HCT116 (cell line): ENCODE measurements around the gene GSC. TPM values are rescaled to one million over a fixed set of nuclear protein-coding genes. Genes with fewer than 3 reads are reported as not detected.

Source experiments
- ATAC-seq: fragments of 200-7000 bp; cut with Tn5 transposase; 2 replicates; pipeline ENCODE4 v1.9.1; 2020; ENCODE audit warnings: mild to moderate bottlenecking, moderate library complexity
- BruUV-seq: library from RNA; stranded (reverse); fragments of 400-500 nt; replicated peaks from 2 replicates; lab custom pipeline; 2021; lab: Mats Ljungman, UMichigan
- CTCF ChIA-PET: fragments of 300-600 bp; sonication (Branson Sonifier 250); formaldehyde crosslinking; loops from one replicate; lab custom pipeline; 2021; ENCODE audit warnings: antibody characterized with exemption; lab: Charles Lee
- POLR2A ChIA-PET: fragments of 300-600, 350-600 bp; sonication (Branson Sonifier 250); formaldehyde crosslinking; loops from one replicate; lab custom pipeline; 2021; ENCODE audit warnings: antibody characterized with exemption; lab: Charles Lee
- RAD21 ChIA-PET, 2 experiments: fragments of 300-600 bp; sonication (Branson Sonifier 250); formaldehyde crosslinking; loops; one replicate each; lab custom pipeline; 2023; ENCODE audit warnings: low total read pairs in 2 of 2; ENCODE audit not compliant: uncharacterized antibody in 2 of 2, unreplicated experiment in 2 of 2, low non-redundant PET in 1 of 2; lab: Charles Lee
- DNase-seq: peaks from one replicate; pipeline ENCODE4 v3.0.0-alpha.2; 2010; ENCODE audit warnings: low read depth, low spot score
- H2AFZ ChIP-seq: fragments of 200-600 bp; shearing (Covaris generic), sonication (generic); 2 replicates; pipeline ENCODE4 v1.6.1; 2017; ENCODE audit warnings: low read depth, mixed run types, mixed read lengths, antibody characterized with exemption, low read length; ENCODE audit not compliant: poor library complexity, severe bottlenecking
- H3K27ac ChIP-seq: 2 replicates; pipeline ENCODE4 v1.5.1; 2012; ENCODE audit warnings: low read depth, low read length
- H3K27me3 ChIP-seq: fragments of 200-600 bp; sonication (generic); 2 replicates; pipeline ENCODE4 v1.6.1; 2016; ENCODE audit warnings: mixed run types, low read length, mixed read lengths; ENCODE audit not compliant: insufficient read depth
- H3K36me3 ChIP-seq, 2 experiments: fragments of 200-500 bp in 1 of 2; fragments of 200-600 bp in 1 of 2; sonication (Bioruptor generic) in 1 of 2; sonication (generic) in 1 of 2; 2 replicates each; pipeline versions ENCODE4 v1.5.1 to v1.6.1; 2014 to 2016; ENCODE audit warnings: low read length in 2 of 2, inconsistent platforms in 1 of 2, mixed read lengths in 1 of 2, mixed run types in 1 of 2; ENCODE audit not compliant: insufficient read depth in 2 of 2, control insufficient read depth in 1 of 2
- H3K4me1 ChIP-seq, 2 experiments: fragments of 200-600 bp in 1 of 2; sonication (generic) in 1 of 2; 2 replicates each; pipeline versions ENCODE4 v1.5.1 to v1.6.1; 2012 to 2017; ENCODE audit warnings: low read length in 2 of 2, inconsistent platforms in 1 of 2, mild to moderate bottlenecking in 1 of 2, mixed read lengths in 1 of 2, mixed run types in 1 of 2, moderate library complexity in 1 of 2; ENCODE audit not compliant: insufficient read depth in 2 of 2, control insufficient read depth in 1 of 2
- H3K4me2 ChIP-seq: fragments of 200-600 bp; sonication (generic); 2 replicates; pipeline ENCODE4 v1.6.1; 2017; ENCODE audit warnings: mixed run types, low read length, mixed read lengths
- H3K4me3 ChIP-seq, 2 experiments: fragments of 200-600 bp in 1 of 2; sonication (generic) in 1 of 2; replicated peaks in 1 of 2; 2 replicates each; pipeline ENCODE4 v1.5.1; 2011 to 2016; ENCODE audit warnings: low read length in 2 of 2, control low read depth in 1 of 2, low read depth in 1 of 2, mild to moderate bottlenecking in 1 of 2, mixed read lengths in 1 of 2, mixed run types in 1 of 2
- H3K79me2 ChIP-seq: fragments of 200-600 bp; sonication (generic); 2 replicates; pipeline ENCODE4 v1.6.1; 2017; ENCODE audit warnings: mild to moderate bottlenecking, mixed run types, low read length, moderate library complexity, mixed read lengths; ENCODE audit not compliant: insufficient read depth
- H3K9ac ChIP-seq: fragments of 200-600 bp; sonication (generic); 2 replicates; pipeline ENCODE4 v1.6.1; 2016; ENCODE audit warnings: low read length, mixed read lengths
- H3K9me2 ChIP-seq: fragments of 200-600 bp; sonication (generic), shearing (Covaris generic); 2 replicates; pipeline ENCODE4 v1.6.1; 2017; ENCODE audit warnings: mixed run types, mild to moderate bottlenecking, moderate library complexity; ENCODE audit not compliant: insufficient read depth
- H3K9me3 ChIP-seq, 2 experiments: fragments of 200-500 bp in 1 of 2; fragments of 200-600 bp in 1 of 2; sonication (Bioruptor generic) in 1 of 2; sonication (generic) in 1 of 2; 2 replicates each; pipeline ENCODE4 v1.6.1; 2014 to 2017; ENCODE audit warnings: low read length in 2 of 2, mixed read lengths in 2 of 2, inconsistent platforms in 1 of 2, low read depth in 1 of 2, mild to moderate bottlenecking in 1 of 2, mixed run types in 1 of 2, moderate library complexity in 1 of 2; ENCODE audit not compliant: control insufficient read depth in 1 of 2, insufficient read depth in 1 of 2
- H4K20me1 ChIP-seq: fragments of 200-600 bp; sonication (generic), shearing (Covaris generic); 2 replicates; pipeline ENCODE4 v1.6.1; 2017; ENCODE audit warnings: mixed run types, mild to moderate bottlenecking, moderate library complexity; ENCODE audit not compliant: insufficient read depth
- JUND ChIP-seq: IDR thresholded peaks from 2 replicates; pipeline ENCODE4 v1.6.1; 2012
- RAD21 ChIP-seq: IDR thresholded peaks from 2 replicates; pipeline ENCODE4 v1.6.1; 2012; ENCODE audit warnings: low read depth, mild to moderate bottlenecking
- SP1 ChIP-seq: IDR thresholded peaks from 2 replicates; pipeline ENCODE4 v1.6.1; 2012; ENCODE audit warnings: low read depth
- intact Hi-C: fragments of 100-400 bp; cut with micrococcal nuclease; formaldehyde crosslinking; loops from 2 replicates; pipeline ENCODE4 v1.10.0; 2022
- total RNA-seq: library from RNA; stranded (reverse); gene quantifications from one replicate; pipeline ENCODE4 v1.2.1, GENCODE V29; 2021; ENCODE audit not compliant: unreplicated experiment
- TF ChIP-seq, protein P1 (sequence below), 3 experiments: fragments of 200-600 bp in 1 of 3; sonication (generic) in 1 of 3; IDR thresholded peaks in 2 of 3; conservative IDR thresholded peaks in 1 of 3; 2 replicates each; pipeline ENCODE4 v1.5.1; 2012 to 2017; ENCODE audit warnings: low read depth in 2 of 3, low read length in 2 of 3, antibody characterized with exemption in 1 of 3, borderline replicate concordance in 1 of 3, control low read depth in 1 of 3, mild to moderate bottlenecking in 1 of 3, mixed read lengths in 1 of 3, mixed run types in 1 of 3, moderate library complexity in 1 of 3; ENCODE audit not compliant: insufficient read depth in 1 of 3
- TF ChIP-seq, protein P2 (sequence below): IDR thresholded peaks from 2 replicates; pipeline ENCODE4 v1.6.1; 2011; ENCODE audit warnings: mild to moderate bottlenecking, low read length, moderate library complexity; ENCODE audit not compliant: insufficient replicate concordance; ENCODE audit errors: extremely low read depth

GSC gene
- total RNA-seq, 1 experiment from 2014 or later: not detected

DNA sequence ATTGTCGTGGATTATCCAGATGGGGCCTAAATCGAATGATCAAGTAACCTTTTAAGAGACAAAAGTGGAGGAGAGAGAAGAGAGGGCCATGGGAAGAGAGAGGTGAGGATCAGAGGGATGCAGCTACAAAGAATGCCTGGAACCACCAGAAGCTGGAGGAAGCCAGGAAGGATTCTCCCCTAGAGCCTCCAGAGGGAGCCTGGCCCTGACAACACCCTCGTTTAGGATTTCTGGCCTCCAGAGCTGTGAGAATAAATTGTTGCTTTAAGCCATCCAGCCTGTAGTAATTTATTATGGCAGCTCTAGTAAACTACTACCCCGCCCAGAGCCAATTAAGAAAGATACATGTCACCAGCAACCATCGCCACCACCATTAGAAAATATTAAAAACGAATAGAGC, 46.2 kb upstream of the GSC start:
- H3K9me2 ChIP-seq: no peaks in the 10 kb centered on the region
- H3K4me1 ChIP-seq: no peaks in the 10 kb centered on the region
- H3K9ac ChIP-seq: no peak overlapping the region
- H3K4me3 ChIP-seq: no peak overlapping the region
- no peak overlapping the region for H3K27ac ChIP-seq
- no peak for DNase-seq
- no peaks in the 10 kb centered on the region for H3K79me2 ChIP-seq
- no TSS peak for BruUV-seq
- no peaks in the 10 kb centered on the region for H3K36me3 ChIP-seq
- ATAC-seq: peak; percentile 38; the same call in 1 of the 2 replicates
- ChIA-PET CTCF (interaction anchor here (0.8 to 1.2 kb wide), 2 partner anchors 284 to 616 kb away, joined by 4 read pairs; no protein-coding TSS in a partner anchor), POLR2A (no interaction called here), RAD21 (no interaction called here)
- no peak overlapping the region for H2AFZ ChIP-seq
- intact Hi-C loops: no loop called here
- TF ChIP-seq SP1: no peak
- TF ChIP-seq, protein P1, sequence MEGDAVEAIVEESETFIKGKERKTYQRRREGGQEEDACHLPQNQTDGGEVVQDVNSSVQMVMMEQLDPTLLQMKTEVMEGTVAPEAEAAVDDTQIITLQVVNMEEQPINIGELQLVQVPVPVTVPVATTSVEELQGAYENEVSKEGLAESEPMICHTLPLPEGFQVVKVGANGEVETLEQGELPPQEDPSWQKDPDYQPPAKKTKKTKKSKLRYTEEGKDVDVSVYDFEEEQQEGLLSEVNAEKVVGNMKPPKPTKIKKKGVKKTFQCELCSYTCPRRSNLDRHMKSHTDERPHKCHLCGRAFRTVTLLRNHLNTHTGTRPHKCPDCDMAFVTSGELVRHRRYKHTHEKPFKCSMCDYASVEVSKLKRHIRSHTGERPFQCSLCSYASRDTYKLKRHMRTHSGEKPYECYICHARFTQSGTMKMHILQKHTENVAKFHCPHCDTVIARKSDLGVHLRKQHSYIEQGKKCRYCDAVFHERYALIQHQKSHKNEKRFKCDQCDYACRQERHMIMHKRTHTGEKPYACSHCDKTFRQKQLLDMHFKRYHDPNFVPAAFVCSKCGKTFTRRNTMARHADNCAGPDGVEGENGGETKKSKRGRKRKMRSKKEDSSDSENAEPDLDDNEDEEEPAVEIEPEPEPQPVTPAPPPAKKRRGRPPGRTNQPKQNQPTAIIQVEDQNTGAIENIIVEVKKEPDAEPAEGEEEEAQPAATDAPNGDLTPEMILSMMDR (IDR thresholded peaks at IDR 0.05 in 2 of 3, conservative IDR thresholded peaks at IDR 0.05 in 1 of 3; ENCODE audit: borderline replicate concordance in 1 of 3, insufficient read depth in 1 of 3, low read depth in 2 of 3, low read length in 2 of 3): peak; percentile 6 to 33 (median 14); a peak in 3 of 6 replicates
- TF ChIP-seq RAD21: peak; percentile 42
- TF ChIP-seq JUND: no peak
- TF ChIP-seq, protein P2, sequence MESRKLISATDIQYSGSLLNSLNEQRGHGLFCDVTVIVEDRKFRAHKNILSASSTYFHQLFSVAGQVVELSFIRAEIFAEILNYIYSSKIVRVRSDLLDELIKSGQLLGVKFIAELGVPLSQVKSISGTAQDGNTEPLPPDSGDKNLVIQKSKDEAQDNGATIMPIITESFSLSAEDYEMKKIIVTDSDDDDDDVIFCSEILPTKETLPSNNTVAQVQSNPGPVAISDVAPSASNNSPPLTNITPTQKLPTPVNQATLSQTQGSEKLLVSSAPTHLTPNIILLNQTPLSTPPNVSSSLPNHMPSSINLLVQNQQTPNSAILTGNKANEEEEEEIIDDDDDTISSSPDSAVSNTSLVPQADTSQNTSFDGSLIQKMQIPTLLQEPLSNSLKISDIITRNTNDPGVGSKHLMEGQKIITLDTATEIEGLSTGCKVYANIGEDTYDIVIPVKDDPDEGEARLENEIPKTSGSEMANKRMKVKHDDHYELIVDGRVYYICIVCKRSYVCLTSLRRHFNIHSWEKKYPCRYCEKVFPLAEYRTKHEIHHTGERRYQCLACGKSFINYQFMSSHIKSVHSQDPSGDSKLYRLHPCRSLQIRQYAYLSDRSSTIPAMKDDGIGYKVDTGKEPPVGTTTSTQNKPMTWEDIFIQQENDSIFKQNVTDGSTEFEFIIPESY: no peak
- H3K27me3 ChIP-seq: no peaks in the 10 kb centered on the region
- H3K4me2 ChIP-seq: no peak overlapping the region
- H3K9me3 ChIP-seq: no peaks in the 10 kb centered on the region
- no peaks in the 10 kb centered on the region for H4K20me1 ChIP-seq
